ENCODE data around the gene HERPUD1. TPM values are rescaled to one million over a fixed set of nuclear protein-coding genes. Genes with fewer than 3 reads are reported as not detected.

Gene HERPUD1
- total and polyA plus RNA-seq, 2 of the 8 experiments (the other 6 are each of a cell fraction or from before 2014, with no cell fraction given) = 23.3 to 34.7 TPM

- Histone ChIP-seq H2BK20ac (ENCODE audit: low read length) (no peak overlapping the region), H3K23ac (ENCODE audit: insufficient read length) (no peak overlapping the region)
Measured at GRCh38 chr16:56896244-56896643, 35.7 kb upstream of the HERPUD1 start.

More at GRCh38 chr16:56896244-56896643, 35.7 kb upstream of the HERPUD1 start:
- H3K79me2 ChIP-seq (ENCODE audit: control insufficient read depth in 1 of 2, insufficient read depth in 2 of 2, low read length in 2 of 2) = no peaks in the 10 kb centered on the region
- no peak overlapping the region for H2BK120ac ChIP-seq (replicated peaks; ENCODE audit: low read depth, low read length)
- POLR2A ChIA-PET (ENCODE audit: partially characterized antibody) = no interaction called here
- H2AFZ ChIP-seq (ENCODE audit: low read length) = no peak overlapping the region
- no peak overlapping the region for H2AK5ac ChIP-seq (ENCODE audit: low read depth, low read length)
- no peak overlapping the region; the same call in 1 of the 2 replicates for H4K8ac ChIP-seq (ENCODE audit: extremely low read depth, insufficient read depth, low read length)
- no peak overlapping the region for H2BK15ac ChIP-seq (ENCODE audit: low read length)
- no peaks in the 10 kb centered on the region for H3K27me3 ChIP-seq (replicated peaks in 1 of 4; ENCODE audit: control insufficient read depth in 3 of 4, extremely low read depth in 1 of 4, insufficient read depth in 3 of 4, low read length in 3 of 4)
- no peak overlapping the region for H3K27ac ChIP-seq (ENCODE audit: low read depth, low read length)
- 64% methylated on average over 2 of the region's 3 CpGs; no CpG with 5 or more reads in 1 of the 2 experiments for WGBS, 2 experiments (ENCODE audit: extremely low coverage in 1 of 2, insufficient coverage in 1 of 2, insufficient read length in 1 of 2, insufficient replicate concordance in 2 of 2, low coverage in 1 of 2, low lambda C conversion rate in 2 of 2, missing lambda C conversion rate in 1 of 2)
- H2BK5ac ChIP-seq (ENCODE audit: low read depth, low read length) = no peak overlapping the region
- no peak overlapping the region for H3K9ac ChIP-seq (replicated peaks in 1 of 4; ENCODE audit: extremely low read depth in 1 of 4, low read depth in 3 of 4, low read length in 3 of 4)
- H3K36me3 ChIP-seq (ENCODE audit: control insufficient read depth in 2 of 4, insufficient read depth in 4 of 4, low read length in 3 of 4) = no peaks in the 10 kb centered on the region
- no peaks in the 10 kb centered on the region for H3K23me2 ChIP-seq (ENCODE audit: low read depth, low read length)
- no peak overlapping the region for H3K18ac ChIP-seq (ENCODE audit: extremely low read depth, low read length)
- H3K4ac ChIP-seq (replicated peaks; ENCODE audit: insufficient read length, low read depth, low read length) = no peak overlapping the region
- H3K4me1 ChIP-seq (replicated peaks in 1 of 4; ENCODE audit: control insufficient read depth in 3 of 4, insufficient read depth in 4 of 4, low read length in 3 of 4) = no peaks in the 10 kb centered on the region
- no peak overlapping the region for H2BK12ac ChIP-seq (ENCODE audit: low read depth, low read length)
- DNase-seq (ENCODE audit: low read depth in 1 of 2, low spot score in 2 of 2) = no peak
- H4K20me1 ChIP-seq (replicated peaks in 1 of 2; ENCODE audit: control insufficient read depth in 1 of 2, insufficient read depth in 2 of 2, low read length in 2 of 2) = no peaks in the 10 kb centered on the region
- TF ChIP-seq JUN (IDR thresholded peaks at IDR 0.05; ENCODE audit: low read depth, low read length) (no peak), SP2 (IDR thresholded peaks at IDR 0.05; ENCODE audit: low read length) (no peak), CBX8 (IDR thresholded peaks at IDR 0.05; ENCODE audit: borderline replicate concordance, low read depth, low read length) (no peak), KDM5A (IDR thresholded peaks at IDR 0.05; ENCODE audit: low read length) (no peak), RFX5 (IDR thresholded peaks at IDR 0.05; ENCODE audit: borderline replicate concordance, low read depth, low read length) (no peak), BACH1 (IDR thresholded peaks at IDR 0.05; ENCODE audit: low read length) (no peak), RAD21 (IDR thresholded peaks at IDR 0.05 in 1 of 2, conservative IDR thresholded peaks at IDR 0.05 in 1 of 2; ENCODE audit: low read depth in 2 of 2, low read length in 2 of 2) (no peak), RNF2 (IDR thresholded peaks at IDR 0.05; ENCODE audit: borderline replicate concordance, low read depth, low read length, missing control alignments, poor library complexity, severe bottlenecking) (no peak)
- CTCF ChIA-PET (ENCODE audit: partially characterized antibody) = no interaction called here
- H3K14ac ChIP-seq (ENCODE audit: insufficient read length) = no peak overlapping the region
- no peak overlapping the region for H4K91ac ChIP-seq (replicated peaks; ENCODE audit: insufficient read length, low read length)
- no peaks in the 10 kb centered on the region for H3K9me3 ChIP-seq (ENCODE audit: insufficient read depth in 2 of 2, low read depth in 1 of 2, low read length in 1 of 2)
- no peak overlapping the region for H3K4me2 ChIP-seq (ENCODE audit: insufficient read depth in 1 of 2, low read depth in 2 of 2, low read length in 2 of 2)
- H3K56ac ChIP-seq (replicated peaks; ENCODE audit: insufficient read length, low read depth, low read length) = no peak overlapping the region
- H3K79me1 ChIP-seq (ENCODE audit: low read depth, low read length) = no peaks in the 10 kb centered on the region
- H3K4me3 ChIP-seq (ENCODE audit: extremely low read depth in 1 of 4, insufficient read depth in 2 of 4, low read depth in 3 of 4, low read length in 4 of 4) = no peak overlapping the region
- no peak for FAIRE-seq
- H4K5ac ChIP-seq (ENCODE audit: insufficient read length, low read depth, low read length) = no peak overlapping the region
